ENCODE data around the gene OSBP2. TPM values are rescaled to one million over a fixed set of nuclear protein-coding genes. Genes with fewer than 3 reads are reported as not detected.

OSBP2 gene
- total RNA-seq, 2 experiments from 2014 or later: 1.2 to 1.6 TPM

DNA sequence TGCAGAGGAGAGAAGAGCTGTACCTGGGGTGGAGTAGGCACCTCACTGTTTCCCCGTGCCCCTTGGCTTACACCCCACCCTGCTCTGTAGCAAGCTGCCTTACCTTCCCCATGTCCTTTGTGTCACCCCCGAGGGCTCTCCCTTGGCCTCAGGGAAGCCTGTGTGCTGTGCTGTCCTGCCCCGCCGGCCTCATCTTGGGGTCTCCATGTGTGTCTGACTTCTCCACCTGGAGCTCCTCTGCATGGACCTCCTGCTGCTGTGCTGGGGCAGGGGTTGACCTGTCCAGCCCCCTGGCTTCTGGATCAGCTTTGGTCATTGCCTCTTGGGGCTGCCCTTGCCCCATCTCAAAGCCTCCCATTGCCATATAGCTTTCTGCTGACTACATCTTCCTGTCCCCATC is 59.8 kb downstream of the OSBP2 start:
- Histone ChIP-seq H3K27me3 (ENCODE audit: control insufficient read depth in 1 of 2, insufficient read depth in 2 of 2, low read length in 2 of 2) (no peaks in the 10 kb centered on the region), H3K4me1 (ENCODE audit: insufficient read depth, low read length) (no peaks in the 10 kb centered on the region), H3K36me3 (ENCODE audit: insufficient read depth, low read length) (no peaks in the 10 kb centered on the region), H3K9me3 (ENCODE audit: control insufficient read depth in 1 of 2, insufficient read depth in 1 of 2, low read length in 2 of 2) (no peaks in the 10 kb centered on the region), H3K27ac (ENCODE audit: low read depth in 1 of 2, low read length in 2 of 2) (no peak overlapping the region), H3K4me3 (ENCODE audit: low read length) (no peak overlapping the region)
- Mint-ChIP-seq H3K27me3 (no peaks in the 10 kb centered on the region), H3K27ac (no peak overlapping the region), H3K9me3 (no peaks in the 10 kb centered on the region), H3K36me3 (ENCODE audit: low read depth) (no peaks in the 10 kb centered on the region), H3K4me3 (no peak overlapping the region), H3K4me1 (ENCODE audit: low read depth) (no peaks in the 10 kb centered on the region)
- TF ChIP-seq, protein P1, sequence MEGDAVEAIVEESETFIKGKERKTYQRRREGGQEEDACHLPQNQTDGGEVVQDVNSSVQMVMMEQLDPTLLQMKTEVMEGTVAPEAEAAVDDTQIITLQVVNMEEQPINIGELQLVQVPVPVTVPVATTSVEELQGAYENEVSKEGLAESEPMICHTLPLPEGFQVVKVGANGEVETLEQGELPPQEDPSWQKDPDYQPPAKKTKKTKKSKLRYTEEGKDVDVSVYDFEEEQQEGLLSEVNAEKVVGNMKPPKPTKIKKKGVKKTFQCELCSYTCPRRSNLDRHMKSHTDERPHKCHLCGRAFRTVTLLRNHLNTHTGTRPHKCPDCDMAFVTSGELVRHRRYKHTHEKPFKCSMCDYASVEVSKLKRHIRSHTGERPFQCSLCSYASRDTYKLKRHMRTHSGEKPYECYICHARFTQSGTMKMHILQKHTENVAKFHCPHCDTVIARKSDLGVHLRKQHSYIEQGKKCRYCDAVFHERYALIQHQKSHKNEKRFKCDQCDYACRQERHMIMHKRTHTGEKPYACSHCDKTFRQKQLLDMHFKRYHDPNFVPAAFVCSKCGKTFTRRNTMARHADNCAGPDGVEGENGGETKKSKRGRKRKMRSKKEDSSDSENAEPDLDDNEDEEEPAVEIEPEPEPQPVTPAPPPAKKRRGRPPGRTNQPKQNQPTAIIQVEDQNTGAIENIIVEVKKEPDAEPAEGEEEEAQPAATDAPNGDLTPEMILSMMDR (IDR thresholded peaks at IDR 0.05): no peak
- ChIA-PET POLR2A (interaction anchor here (1.6 kb wide), 1 partner anchor 120 kb away, joined by 14 read pairs; the partner anchor contains the start of gene SLC35E4), CTCF (interaction anchor here (1.4 to 1.6 kb wide), 2 partner anchors 9 to 86 kb away, joined by 3 to 4 read pairs; no protein-coding TSS in a partner anchor)
- DNase-seq: no peak
- intact Hi-C loops (cut with DNase I, micrococcal nuclease): loop anchor here in 1 of 2 experiments (10.0 kb wide), 1 partner anchor 360 kb away; the partner anchor contains the start of gene SEC14L2
- no peak for ATAC-seq (ENCODE audit: poor library complexity)

DNA sequence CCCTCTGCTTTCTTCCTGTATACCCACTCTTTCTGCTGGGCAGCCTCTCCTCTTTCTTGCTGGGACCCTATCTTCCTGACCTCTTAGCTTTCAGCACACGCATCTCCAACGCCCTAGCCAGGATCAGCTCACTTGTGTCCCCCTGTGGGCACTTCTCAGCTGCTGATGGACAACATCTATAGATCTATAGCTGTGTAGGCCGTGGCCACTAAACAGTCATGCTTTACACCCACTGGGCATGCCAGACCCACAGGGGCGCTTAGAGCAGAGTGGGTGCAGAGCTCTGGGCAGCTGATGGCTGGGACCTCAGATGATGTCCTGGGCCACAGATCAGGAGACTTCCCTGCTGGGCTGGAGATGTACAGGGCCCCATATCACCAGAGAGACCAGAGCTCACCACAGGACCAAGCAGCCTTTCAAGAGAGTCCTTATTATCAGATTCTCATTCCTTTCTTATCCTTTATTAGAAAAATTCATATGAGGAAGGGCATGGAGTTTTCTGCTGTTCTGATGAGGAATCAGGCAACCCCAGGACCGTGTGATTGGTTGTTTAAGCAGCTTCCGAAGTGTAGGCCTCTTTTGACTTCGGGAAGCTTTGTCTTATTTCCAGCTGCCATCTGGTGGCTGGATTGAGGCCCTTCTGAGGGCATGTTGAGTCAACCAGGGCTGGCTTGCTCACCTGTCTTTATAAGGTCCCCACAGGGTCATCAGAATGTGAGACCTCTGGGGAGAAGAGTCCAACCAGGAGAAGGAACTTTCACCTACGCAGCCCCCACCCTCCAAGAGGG is 60.5 kb downstream of the OSBP2 start:
- H3K27ac ChIP-seq (ENCODE audit: low read depth in 1 of 2, low read length in 2 of 2): no peak overlapping the region
- H3K27me3 Mint-ChIP-seq: no peaks in the 10 kb centered on the region
- no peak overlapping the region for H3K4me3 ChIP-seq (ENCODE audit: low read length)
- H3K36me3 ChIP-seq (ENCODE audit: insufficient read depth, low read length): no peaks in the 10 kb centered on the region
- intact Hi-C loops (cut with DNase I, micrococcal nuclease): loop anchor here in 1 of 2 experiments (1.0 to 10.0 kb wide), 2 partner anchors 121 to 360 kb away; partner anchors contain the start of gene SEC14L2
- H3K4me1 Mint-ChIP-seq (ENCODE audit: low read depth): no peaks in the 10 kb centered on the region
- no peak overlapping the region for H3K4me3 Mint-ChIP-seq
- H3K4me1 ChIP-seq (ENCODE audit: insufficient read depth, low read length): no peaks in the 10 kb centered on the region
- no peaks in the 10 kb centered on the region for H3K9me3 ChIP-seq (ENCODE audit: control insufficient read depth in 1 of 2, insufficient read depth in 1 of 2, low read length in 2 of 2)
- no peak overlapping the region for H3K27ac Mint-ChIP-seq
- ATAC-seq (ENCODE audit: poor library complexity) (peak; percentile 74), DNase-seq (peak; percentile 5 to 70 (median 32))
- no peaks in the 10 kb centered on the region for H3K36me3 Mint-ChIP-seq (ENCODE audit: low read depth)
- TF ChIP-seq, protein P1 (IDR thresholded peaks at IDR 0.05): no peak
- H3K27me3 ChIP-seq (ENCODE audit: control insufficient read depth in 1 of 2, insufficient read depth in 2 of 2, low read length in 2 of 2): no peaks in the 10 kb centered on the region
- no peaks in the 10 kb centered on the region for H3K9me3 Mint-ChIP-seq
- ChIA-PET POLR2A (interaction anchor here (1.0 to 1.6 kb wide), 2 partner anchors 10 to 120 kb away, joined by 3 to 14 read pairs; partner anchors contain the start of gene SLC35E4), CTCF (interaction anchor here (0.7 to 1.6 kb wide), 5 partner anchors 8 to 121 kb away, joined by 3 to 9 read pairs (median 3); no protein-coding TSS in a partner anchor)

DNA sequence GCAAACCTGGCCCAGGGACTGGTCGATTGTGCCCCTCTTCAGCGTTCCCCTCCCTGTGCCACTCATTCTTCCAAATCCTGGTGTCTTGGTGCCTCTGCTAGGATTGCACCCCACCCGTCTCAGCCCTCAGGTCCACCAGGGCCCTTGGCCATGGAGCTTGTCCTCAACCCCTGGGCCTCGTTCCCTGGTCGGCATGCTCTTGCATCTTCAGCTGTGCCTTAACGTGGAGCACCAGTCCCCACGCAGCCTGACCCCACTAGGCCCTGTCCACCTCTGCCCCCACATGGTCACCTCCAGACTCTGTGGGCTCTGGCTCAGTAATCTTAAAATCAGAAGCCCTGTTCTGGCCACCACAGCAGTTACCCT is 61.1 kb downstream of the OSBP2 start:
- Mint-ChIP-seq H3K27me3 (no peaks in the 10 kb centered on the region), H3K36me3 (ENCODE audit: low read depth) (no peaks in the 10 kb centered on the region), H3K9me3 (no peaks in the 10 kb centered on the region), H3K4me1 (ENCODE audit: low read depth) (no peaks in the 10 kb centered on the region), H3K27ac (no peak overlapping the region), H3K4me3 (no peak overlapping the region)
- intact Hi-C loops (cut with DNase I, micrococcal nuclease): loop anchor here in 1 of 2 experiments (1.0 to 10.0 kb wide), 2 partner anchors 121 to 361 kb away; partner anchors contain the start of gene SEC14L2
- Histone ChIP-seq H3K27ac (ENCODE audit: low read depth in 1 of 2, low read length in 2 of 2) (no peak overlapping the region), H3K4me3 (ENCODE audit: low read length) (no peak overlapping the region), H3K4me1 (ENCODE audit: insufficient read depth, low read length) (no peaks in the 10 kb centered on the region), H3K9me3 (ENCODE audit: control insufficient read depth in 1 of 2, insufficient read depth in 1 of 2, low read length in 2 of 2) (no peaks in the 10 kb centered on the region), H3K36me3 (ENCODE audit: insufficient read depth, low read length) (no peaks in the 10 kb centered on the region), H3K27me3 (ENCODE audit: control insufficient read depth in 1 of 2, insufficient read depth in 2 of 2, low read length in 2 of 2) (no peaks in the 10 kb centered on the region)
- DNase-seq (no peak), ATAC-seq (ENCODE audit: poor library complexity) (no peak)
- POLR2A ChIA-PET: interaction anchor here (1.0 to 1.6 kb wide), 2 partner anchors 11 to 121 kb away, joined by 3 to 14 read pairs; partner anchors contain the start of gene SLC35E4
- CTCF ChIA-PET: interaction anchor here (0.9 to 1.6 kb wide), 4 partner anchors 8 to 121 kb away, joined by 3 to 9 read pairs (median 4); no protein-coding TSS in a partner anchor
- TF ChIP-seq, protein P1 (IDR thresholded peaks at IDR 0.05): no peak
